Naive thymus-derived CD8-positive, alpha-beta T cell (primary cell): ENCODE measurements around the gene IPPK. TPM values are rescaled to one million over a fixed set of nuclear protein-coding genes. Genes with fewer than 3 reads are reported as not detected.
"Not testable (repeated sequence)": the region's sequence is repeated elsewhere in the genome, so short reads cannot be mapped to it uniquely, and the experiment has no call there.

ENCODE experiments used
- ATAC-seq, 2 donors: fragments of 150-1000 bp; cut with Tn5 transposase in 1 of 2; sonication (Bioruptor Pico), chemical (Tn5 transposase) in 1 of 2; 1 replicate in 1 of 2; 2 replicates in 1 of 2; pipeline ENCODE4 v1.10.0; 2021; ENCODE audit warnings: mild to moderate bottlenecking in 2 of 2, moderate library complexity in 2 of 2
- POLR2A ChIA-PET: fragments of 350-600 bp; sonication (Branson Sonifier 250); formaldehyde crosslinking; loops from one replicate; lab custom pipeline; 2021; ENCODE audit warnings: antibody characterized with exemption; lab: Charles Lee
- DNase-seq, 10 donors: peaks; one replicate each; pipeline versions ENCODE4 v3.0.0 to v3.0.0-alpha.2; 2020 to 2022
- H3K27ac Mint-ChIP-seq, 10 donors: one replicate each; pipeline ENCODE4 v1.8.0; 2020 to 2022; ENCODE audit warnings: mild to moderate bottlenecking in 10 of 10, mixed read lengths in 10 of 10, moderate library complexity in 4 of 10, inconsistent platforms in 1 of 10
- H3K27me3 Mint-ChIP-seq, 5 donors: one replicate each; pipeline ENCODE4 v1.8.0; 2021 to 2022; ENCODE audit warnings: mixed read lengths in 5 of 5
- H3K36me3 Mint-ChIP-seq, 3 donors: one replicate each; pipeline ENCODE4 v1.8.0; 2020 to 2022; ENCODE audit warnings: mixed read lengths in 3 of 3, mild to moderate bottlenecking in 2 of 3, inconsistent platforms in 1 of 3
- H3K4me1 Mint-ChIP-seq, 4 donors: one replicate each; pipeline ENCODE4 v1.8.0; 2021 to 2022; ENCODE audit warnings: mixed read lengths in 4 of 4
- H3K4me3 Mint-ChIP-seq, 10 donors: one replicate each; pipeline ENCODE4 v1.8.0; 2020 to 2022; ENCODE audit warnings: mild to moderate bottlenecking in 10 of 10, mixed read lengths in 10 of 10, moderate library complexity in 6 of 10, inconsistent platforms in 1 of 10
- H3K9me3 Mint-ChIP-seq, 9 donors: one replicate each; pipeline ENCODE4 v1.8.0; 2020 to 2022; ENCODE audit warnings: mixed read lengths in 9 of 9, mild to moderate bottlenecking in 3 of 9, inconsistent platforms in 1 of 9, moderate library complexity in 1 of 9
- polyA plus RNA-seq, 3 donors: library from polyadenylated mRNA; unstranded; fragments of 300-500 nt; fragmentation: Illumina TruSeq; gene quantifications; one replicate each; pipeline ENCODE4 v1.2.3, GENCODE V29; 2021
- total RNA-seq, 8 experiments: library from RNA in 2 of 8; stranded (reverse) in 2 of 8; gene quantifications; one replicate each; pipeline ENCODE4 v1.2.3 and lab custom pipeline; 2021 to 2026

Gene IPPK
- total and polyA plus RNA-seq, 5 experiments from 2014 or later: 4.4 to 9.3 (median 8.5) TPM

DNA sequence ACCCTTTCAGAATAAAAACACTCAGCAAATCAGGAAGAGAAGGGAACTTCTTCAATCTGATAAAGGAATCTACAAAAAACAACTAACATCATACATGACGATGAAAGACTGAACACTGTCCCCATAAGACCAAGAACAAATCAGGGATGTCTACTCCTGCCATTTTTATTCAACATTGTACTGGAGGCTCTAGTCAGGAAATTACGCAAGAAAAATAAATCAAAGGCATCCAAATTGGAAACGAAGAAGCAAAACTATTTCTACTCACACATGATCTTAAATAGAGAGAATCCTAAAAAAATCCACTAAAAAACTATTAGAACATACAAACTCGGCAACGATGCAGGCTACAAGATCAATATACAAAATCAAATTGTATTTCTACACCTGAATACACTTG is 42.3 kb downstream of the IPPK start:
- H3K27ac Mint-ChIP-seq: peak overlapping the region in 2 of 10 donors; percentile 12 to 27
- POLR2A ChIA-PET: no interaction called here
- H3K36me3 Mint-ChIP-seq: peaks cover 17 to 84% (median 33%) of the 10 kb centered on the region in 3 donors
- DNase-seq (no peak), ATAC-seq (no peak)
- no peaks in the 10 kb centered on the region for H3K9me3 Mint-ChIP-seq
- H3K27me3 Mint-ChIP-seq: no peaks in the 10 kb centered on the region
- no peak overlapping the region for H3K4me3 Mint-ChIP-seq
- peaks cover 0 to 4% (median 2%) of the 10 kb centered on the region in 4 donors for H3K4me1 Mint-ChIP-seq

DNA sequence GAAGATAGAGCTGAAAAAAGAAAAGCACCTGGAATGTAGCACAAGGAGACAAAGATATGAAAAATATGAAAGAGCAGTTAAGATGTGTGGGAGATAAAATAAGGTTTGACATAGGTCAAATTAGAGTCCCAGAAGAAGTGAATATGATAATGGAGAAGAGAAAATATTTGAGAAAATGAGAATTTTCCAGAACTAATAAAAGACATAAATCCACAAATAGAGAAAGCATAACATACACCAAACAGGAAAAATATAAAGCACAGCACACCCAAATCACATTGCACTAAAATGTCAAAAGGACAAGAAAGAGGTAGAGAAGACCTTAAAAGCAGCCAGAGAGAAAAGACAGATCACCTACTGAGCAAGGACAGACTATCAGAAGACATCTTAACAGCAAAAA is 43.4 kb downstream of the IPPK start:
- ATAC-seq: no peak

DNA sequence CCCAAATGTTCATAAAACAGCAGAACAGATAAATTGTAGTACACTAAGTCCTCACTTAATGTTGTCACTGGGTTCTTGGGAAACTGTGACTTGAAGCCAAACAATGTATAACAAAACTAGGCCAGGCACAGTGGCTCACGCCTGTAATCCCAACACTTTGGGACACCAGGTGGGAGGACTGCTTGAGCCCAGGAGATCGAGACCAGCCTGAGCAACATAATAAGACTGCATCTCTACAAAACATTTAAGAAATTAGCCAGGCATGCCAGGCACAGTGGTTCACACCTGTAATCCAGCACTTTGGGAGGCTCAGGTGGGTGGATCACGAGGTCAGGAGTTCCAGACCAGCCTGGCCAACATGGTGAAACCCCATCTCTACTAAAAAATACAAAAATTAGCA is 46.0 kb downstream of the IPPK start:
- H3K4me3 Mint-ChIP-seq, POLR2A ChIA-PET, DNase-seq, ATAC-seq, H3K27me3 Mint-ChIP-seq, H3K9me3 Mint-ChIP-seq, H3K4me1 Mint-ChIP-seq: not testable (repeated sequence)
- Mint-ChIP-seq H3K27ac (peak overlapping the region in 2 of 10 donors; percentile 2 to 11), H3K36me3 (peaks cover 5 to 78% (median 15%) of the 10 kb centered on the region in 3 donors)

More for the DNA sequence above, 43.4 kb downstream of the IPPK start:
- peaks cover 0 to 4% (median 2%) of the 10 kb centered on the region in 4 donors for H3K4me1 Mint-ChIP-seq
- H3K36me3 Mint-ChIP-seq: peaks cover 17 to 84% (median 25%) of the 10 kb centered on the region in 3 donors
- H3K27ac Mint-ChIP-seq: peak overlapping the region in 1 of 10 donors; percentile 27
- H3K4me3 Mint-ChIP-seq: no peak overlapping the region
- H3K27me3 Mint-ChIP-seq: no peaks in the 10 kb centered on the region
- DNase-seq: no peak
- H3K9me3 Mint-ChIP-seq: no peaks in the 10 kb centered on the region
- POLR2A ChIA-PET: no interaction called here

DNA sequence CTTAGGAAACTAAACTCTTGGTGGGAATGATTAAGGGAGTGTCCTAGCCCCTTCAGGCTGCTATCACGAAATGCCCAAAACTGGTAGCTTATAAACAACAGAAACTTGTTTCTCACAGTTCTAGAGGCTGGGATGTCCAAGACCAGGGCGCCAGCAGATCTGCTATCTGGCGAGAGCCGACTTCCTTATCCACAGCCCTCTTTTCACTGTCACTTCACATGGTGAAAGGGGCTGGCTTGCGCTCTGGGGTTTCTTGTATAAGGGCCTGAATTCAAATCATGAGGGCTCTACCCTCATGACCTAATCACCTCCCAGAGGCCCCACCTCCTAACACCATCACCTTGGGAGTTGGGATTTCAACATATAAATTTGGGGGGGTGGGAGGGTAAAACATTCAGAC is 49.1 kb downstream of the IPPK start:
- no peak overlapping the region for H3K4me3 Mint-ChIP-seq

GRCh38 chr9:92619601-92620300 is 50.2 kb downstream of the IPPK start:
- DNase-seq (no peak), ATAC-seq (no peak)
- H3K27ac Mint-ChIP-seq: peak overlapping the region in 1 of 10 donors; percentile 48
- no peaks in the 10 kb centered on the region for H3K4me1 Mint-ChIP-seq
- H3K27me3 Mint-ChIP-seq: no peaks in the 10 kb centered on the region
- H3K36me3 Mint-ChIP-seq: peaks cover 0 to 73% (median 7%) of the 10 kb centered on the region in 3 donors
- POLR2A ChIA-PET: no interaction called here
- H3K9me3 Mint-ChIP-seq: no peaks in the 10 kb centered on the region
- no peak overlapping the region for H3K4me3 Mint-ChIP-seq

More for the DNA sequence above, 49.1 kb downstream of the IPPK start:
- Mint-ChIP-seq H3K9me3 (no peaks in the 10 kb centered on the region), H3K27me3 (no peaks in the 10 kb centered on the region), H3K36me3 (peaks cover 0 to 72% (median 3%) of the 10 kb centered on the region in 3 donors), H3K27ac (no peak overlapping the region), H3K4me1 (no peaks in the 10 kb centered on the region)
- POLR2A ChIA-PET: no interaction called here
- DNase-seq (no peak), ATAC-seq (no peak)

GRCh38 chr9:92618633-92619225 is 51.2 kb downstream of the IPPK start:
- no peak for DNase-seq
- H3K27ac Mint-ChIP-seq: peak overlapping the region in 1 of 10 donors; percentile 21

GRCh38 chr9:92617951-92618510 is 51.9 kb downstream of the IPPK start:
- no peak overlapping the region for H3K4me3 Mint-ChIP-seq
- peaks cover 0 to 74% (median 14%) of the 10 kb centered on the region in 3 donors for H3K36me3 Mint-ChIP-seq
- ATAC-seq: no peak

More at GRCh38 chr9:92618633-92619225, 51.2 kb downstream of the IPPK start:
- no peak for ATAC-seq
- Mint-ChIP-seq H3K4me3 (peak overlapping the region in 1 of 10 donors; percentile 38), H3K27me3 (no peaks in the 10 kb centered on the region), H3K4me1 (no peaks in the 10 kb centered on the region), H3K9me3 (no peaks in the 10 kb centered on the region), H3K36me3 (peaks cover 0 to 74% (median 12%) of the 10 kb centered on the region in 3 donors)
- POLR2A ChIA-PET: no interaction called here

DNA sequence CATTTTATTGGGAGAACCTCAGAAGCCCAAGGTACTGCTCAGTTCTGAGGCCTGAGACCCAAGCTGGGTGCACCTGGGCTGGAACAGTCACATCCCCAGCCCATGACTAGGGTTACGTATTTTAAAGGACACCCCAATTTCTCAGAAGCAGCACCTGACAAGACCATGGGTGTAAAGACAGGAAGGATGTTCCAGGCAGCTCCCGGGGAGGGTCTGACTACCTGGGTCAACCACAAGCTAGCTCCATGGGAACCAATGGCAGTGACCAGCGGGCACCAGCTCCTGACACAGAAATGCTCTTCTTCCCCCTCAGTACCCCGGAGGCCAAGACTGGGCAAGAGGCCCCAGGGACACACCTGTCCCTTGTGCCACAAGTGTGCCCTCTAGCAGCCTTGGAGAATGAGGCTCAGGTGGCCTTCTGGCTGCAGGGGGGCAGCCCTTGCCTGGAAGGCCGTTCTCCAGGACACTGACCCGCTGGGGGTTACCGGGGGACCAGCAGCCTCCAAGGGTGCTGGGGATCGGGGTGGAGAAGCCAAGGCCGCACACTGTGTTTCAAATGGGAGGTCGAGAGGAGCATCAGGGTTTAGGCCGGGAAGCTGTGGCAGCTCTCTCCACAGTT is 52.6 kb downstream of the IPPK start:
- ATAC-seq (no peak), DNase-seq (no peak)
- Mint-ChIP-seq H3K36me3 (peaks cover 0 to 73% (median 16%) of the 10 kb centered on the region in 3 donors), H3K9me3 (no peaks in the 10 kb centered on the region), H3K27me3 (no peaks in the 10 kb centered on the region), H3K4me1 (no peaks in the 10 kb centered on the region), H3K4me3 (no peak overlapping the region), H3K27ac (no peak overlapping the region)
- POLR2A ChIA-PET: no interaction called here

More at GRCh38 chr9:92617951-92618510, 51.9 kb downstream of the IPPK start:
- no peaks in the 10 kb centered on the region for H3K9me3 Mint-ChIP-seq
- no peak overlapping the region for H3K27ac Mint-ChIP-seq
- POLR2A ChIA-PET: no interaction called here
- H3K27me3 Mint-ChIP-seq: no peaks in the 10 kb centered on the region
- DNase-seq: no peak
- H3K4me1 Mint-ChIP-seq: no peaks in the 10 kb centered on the region

DNA sequence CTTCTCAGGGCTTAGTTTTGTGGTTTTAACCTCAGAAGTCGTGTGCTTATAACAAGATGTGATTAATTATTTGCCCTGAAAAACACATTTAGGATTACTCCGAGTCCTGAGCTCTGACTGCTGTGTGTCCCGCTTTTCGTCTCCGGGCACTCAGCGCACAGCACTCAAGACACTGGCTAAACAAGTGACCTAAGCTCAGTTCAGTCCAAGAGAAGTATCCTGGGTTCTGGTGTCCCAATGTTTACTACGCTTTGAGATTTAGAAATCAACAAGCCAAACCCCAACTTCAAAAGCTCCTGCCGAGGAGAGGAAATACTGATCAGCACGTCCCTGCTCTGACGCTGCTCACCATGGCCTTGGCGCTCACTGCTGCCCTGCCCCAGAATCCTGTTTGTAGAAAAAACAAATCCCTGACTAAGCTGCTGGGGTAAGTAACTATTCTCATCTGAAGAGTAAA is 53.2 kb downstream of the IPPK start:
- Mint-ChIP-seq H3K27me3 (no peaks in the 10 kb centered on the region), H3K4me3 (no peak overlapping the region), H3K4me1 (no peaks in the 10 kb centered on the region), H3K36me3 (peaks cover 0 to 70% (median 20%) of the 10 kb centered on the region in 3 donors), H3K9me3 (no peaks in the 10 kb centered on the region), H3K27ac (no peak overlapping the region)
- POLR2A ChIA-PET: no interaction called here
- ATAC-seq (no peak), DNase-seq (no peak)

GRCh38 chr9:92616199-92616641 is 53.7 kb downstream of the IPPK start:
- ATAC-seq (no peak), DNase-seq (no peak)
- POLR2A ChIA-PET: no interaction called here
- H3K27me3 Mint-ChIP-seq: no peaks in the 10 kb centered on the region
- H3K4me3 Mint-ChIP-seq: no peak overlapping the region
- H3K27ac Mint-ChIP-seq: no peak overlapping the region
- no peaks in the 10 kb centered on the region for H3K9me3 Mint-ChIP-seq
- H3K4me1 Mint-ChIP-seq: no peaks in the 10 kb centered on the region
- peaks cover 0 to 70% (median 23%) of the 10 kb centered on the region in 3 donors for H3K36me3 Mint-ChIP-seq

DNA sequence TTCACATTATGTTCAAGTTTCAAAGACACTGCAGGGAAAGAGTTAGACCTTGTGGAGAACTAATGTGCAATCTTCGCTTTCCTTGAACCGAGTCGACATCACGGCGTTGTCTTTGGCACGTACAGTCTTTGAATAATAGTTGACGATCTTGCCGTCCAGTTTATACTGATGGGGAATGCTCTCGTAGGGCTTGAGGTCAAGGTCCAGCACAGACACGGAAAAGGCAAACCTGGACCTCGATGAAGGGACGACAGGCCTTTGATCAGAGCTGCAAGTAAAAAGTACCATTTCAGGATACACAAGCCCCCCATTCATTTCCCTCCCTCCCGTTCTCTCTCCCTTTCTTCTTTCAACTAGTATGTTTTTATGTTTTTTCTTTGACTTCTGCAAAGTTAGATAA is 54.1 kb downstream of the IPPK start:
- Mint-ChIP-seq H3K36me3 (peaks cover 0 to 72% (median 23%) of the 10 kb centered on the region in 3 donors), H3K4me3 (no peak overlapping the region), H3K27ac (peak overlapping the region in 1 of 10 donors; percentile 40), H3K9me3 (no peaks in the 10 kb centered on the region), H3K4me1 (no peaks in the 10 kb centered on the region), H3K27me3 (no peaks in the 10 kb centered on the region)
- DNase-seq: no peak
- POLR2A ChIA-PET: no interaction called here
- no peak for ATAC-seq

GRCh38 chr9:92614763-92615461 is 55.0 kb downstream of the IPPK start:
- Mint-ChIP-seq H3K27ac (no peak overlapping the region), H3K27me3 (no peaks in the 10 kb centered on the region), H3K4me3 (no peak overlapping the region), H3K4me1 (no peaks in the 10 kb centered on the region), H3K36me3 (peaks cover 0 to 65% (median 20%) of the 10 kb centered on the region in 3 donors), H3K9me3 (no peaks in the 10 kb centered on the region)
- POLR2A ChIA-PET: no interaction called here
- ATAC-seq (no peak), DNase-seq (no peak)
